LNCaP clone FGC (cell line): ENCODE data around the gene RCBTB2.

Experiments
- DNase-seq: peaks from one replicate; pipeline ENCODE4 v3.0.0-alpha.2; 2011; ENCODE audit warnings: low read depth
- H3K4me3 ChIP-seq: 2 replicates; pipeline ENCODE4 v1.5.1; 2011; ENCODE audit warnings: mild to moderate bottlenecking, low read depth, low read length, control low read depth
- TF ChIP-seq, protein P1 (sequence below): IDR thresholded peaks from 2 replicates; pipeline ENCODE4 v1.5.1; 2012; ENCODE audit warnings: mild to moderate bottlenecking; ENCODE audit not compliant: control insufficient read depth, insufficient read depth; ENCODE audit errors: extremely low read depth

Gene RCBTB2

DNA sequence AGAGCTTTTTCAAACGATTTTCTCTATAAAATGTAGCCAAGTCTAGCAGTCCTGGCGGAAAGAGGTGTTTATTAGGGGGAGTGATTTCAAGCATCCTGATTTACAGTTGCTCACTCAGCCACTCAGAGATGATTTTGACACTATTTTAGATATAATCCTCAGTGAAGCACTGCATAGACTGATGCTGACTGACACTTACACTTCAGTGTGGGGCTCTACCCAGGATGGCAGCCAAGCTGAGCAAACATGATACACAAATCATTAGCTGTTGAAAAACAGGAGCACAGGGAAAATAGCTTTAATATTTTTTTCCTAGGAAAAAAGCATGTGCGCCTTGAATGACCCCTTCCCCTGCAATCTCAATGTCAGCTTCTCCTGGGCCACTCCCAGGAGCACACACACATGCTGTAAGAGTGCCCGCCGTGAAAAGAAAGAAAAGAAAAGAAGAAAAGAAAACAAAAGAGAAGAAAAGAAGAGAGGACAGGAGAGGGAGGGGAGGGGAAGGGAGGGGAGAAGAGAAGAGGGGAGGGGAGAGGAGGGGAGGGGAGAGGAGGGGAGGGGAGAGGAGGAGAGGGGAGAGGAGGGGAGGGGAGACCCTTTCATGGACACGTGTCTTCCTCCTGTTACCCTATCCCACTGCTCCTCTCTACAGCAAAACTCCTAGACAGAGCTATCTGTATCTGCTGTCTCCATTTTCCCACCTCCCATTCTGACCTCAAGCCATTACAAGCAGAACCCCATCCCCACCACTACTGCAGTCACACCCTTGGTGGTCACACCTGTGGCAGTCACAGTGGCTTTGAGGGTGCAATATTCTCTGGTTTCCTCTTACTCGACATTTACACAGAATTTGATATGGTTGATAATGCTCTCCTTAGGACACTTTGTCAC lies 36.4 kb downstream of the RCBTB2 start:
- TF ChIP-seq, protein P1, sequence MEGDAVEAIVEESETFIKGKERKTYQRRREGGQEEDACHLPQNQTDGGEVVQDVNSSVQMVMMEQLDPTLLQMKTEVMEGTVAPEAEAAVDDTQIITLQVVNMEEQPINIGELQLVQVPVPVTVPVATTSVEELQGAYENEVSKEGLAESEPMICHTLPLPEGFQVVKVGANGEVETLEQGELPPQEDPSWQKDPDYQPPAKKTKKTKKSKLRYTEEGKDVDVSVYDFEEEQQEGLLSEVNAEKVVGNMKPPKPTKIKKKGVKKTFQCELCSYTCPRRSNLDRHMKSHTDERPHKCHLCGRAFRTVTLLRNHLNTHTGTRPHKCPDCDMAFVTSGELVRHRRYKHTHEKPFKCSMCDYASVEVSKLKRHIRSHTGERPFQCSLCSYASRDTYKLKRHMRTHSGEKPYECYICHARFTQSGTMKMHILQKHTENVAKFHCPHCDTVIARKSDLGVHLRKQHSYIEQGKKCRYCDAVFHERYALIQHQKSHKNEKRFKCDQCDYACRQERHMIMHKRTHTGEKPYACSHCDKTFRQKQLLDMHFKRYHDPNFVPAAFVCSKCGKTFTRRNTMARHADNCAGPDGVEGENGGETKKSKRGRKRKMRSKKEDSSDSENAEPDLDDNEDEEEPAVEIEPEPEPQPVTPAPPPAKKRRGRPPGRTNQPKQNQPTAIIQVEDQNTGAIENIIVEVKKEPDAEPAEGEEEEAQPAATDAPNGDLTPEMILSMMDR = no peak
- DNase-seq = no peak
- H3K4me3 ChIP-seq = no peak overlapping the region

DNA sequence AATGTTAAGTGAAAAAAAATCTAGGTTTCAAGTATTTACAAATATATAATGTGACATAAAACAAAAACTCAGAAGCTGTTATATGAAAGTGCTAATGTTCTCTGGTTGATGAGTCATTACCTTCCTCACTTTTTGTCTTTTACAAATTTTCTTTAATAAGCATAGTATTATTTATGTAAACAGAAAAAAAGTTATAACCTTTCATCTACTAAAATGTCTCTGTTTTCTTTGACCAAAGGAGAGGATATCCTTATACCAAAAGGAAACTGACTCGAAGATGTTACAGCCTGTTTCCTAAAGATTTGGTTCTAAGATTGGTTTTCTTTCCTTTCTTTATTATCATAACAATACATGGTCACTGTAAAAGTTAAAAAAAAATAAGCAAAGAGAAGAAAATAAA lies 38.0 kb downstream of the RCBTB2 start:
- H3K4me3 ChIP-seq = no peak overlapping the region
- TF ChIP-seq, protein P1 = no peak
- no peak for DNase-seq

DNA sequence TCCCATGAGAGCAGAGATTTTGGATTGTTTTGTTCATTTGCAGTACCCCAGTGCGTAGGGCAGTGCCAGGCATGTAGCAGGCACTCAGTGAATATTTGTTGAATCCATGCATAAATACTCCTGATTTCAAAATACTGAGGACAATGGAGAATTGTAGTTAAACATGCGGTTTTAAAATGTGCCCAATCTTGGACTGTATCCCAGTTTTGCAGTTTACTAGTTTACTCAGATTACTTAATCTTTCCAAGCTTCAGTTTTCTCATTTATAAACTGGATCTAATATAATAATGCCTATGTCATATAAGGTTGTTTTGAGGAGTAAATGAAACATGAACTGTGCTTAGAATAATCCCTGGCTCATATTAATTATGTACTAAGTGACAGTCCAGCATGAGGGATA lies 39.0 kb downstream of the RCBTB2 start:
- no peak overlapping the region for H3K4me3 ChIP-seq
- peak; percentile 64 for DNase-seq
- TF ChIP-seq, protein P1 = no peak

DNA sequence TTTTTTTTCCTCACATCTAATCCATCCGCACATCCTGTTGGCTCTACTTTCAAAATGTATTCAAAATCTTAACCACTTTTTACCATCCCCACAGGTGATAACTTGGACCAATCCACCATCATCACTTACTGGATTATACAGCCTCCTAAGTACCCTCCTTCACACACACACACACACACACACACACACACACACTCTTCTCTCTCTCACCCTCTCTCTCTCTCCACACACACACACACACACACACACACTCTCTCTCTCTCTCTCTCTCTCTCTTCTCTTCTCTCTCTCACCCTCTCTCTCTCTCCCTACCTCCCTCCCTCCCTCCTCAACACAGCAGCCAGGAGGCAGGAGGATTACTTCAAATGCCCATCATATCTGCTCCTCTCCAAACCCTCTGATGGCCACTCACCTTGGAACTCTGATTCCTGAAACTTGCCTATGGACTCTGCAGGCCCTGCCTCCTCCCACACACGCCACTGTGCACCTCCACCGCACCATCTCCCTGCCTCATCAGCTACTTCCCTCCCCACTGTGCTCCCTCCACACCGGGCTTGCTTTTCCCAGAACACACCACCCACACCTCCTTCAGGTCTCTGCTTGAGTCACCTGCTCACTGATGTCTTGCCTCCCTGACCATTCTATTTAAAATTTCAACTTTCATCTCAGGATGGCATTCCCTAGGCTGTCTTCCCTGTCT lies 39.7 kb downstream of the RCBTB2 start:
- TF ChIP-seq, protein P1 = no peak
- H3K4me3 ChIP-seq = no peak overlapping the region
- no peak for DNase-seq

DNA sequence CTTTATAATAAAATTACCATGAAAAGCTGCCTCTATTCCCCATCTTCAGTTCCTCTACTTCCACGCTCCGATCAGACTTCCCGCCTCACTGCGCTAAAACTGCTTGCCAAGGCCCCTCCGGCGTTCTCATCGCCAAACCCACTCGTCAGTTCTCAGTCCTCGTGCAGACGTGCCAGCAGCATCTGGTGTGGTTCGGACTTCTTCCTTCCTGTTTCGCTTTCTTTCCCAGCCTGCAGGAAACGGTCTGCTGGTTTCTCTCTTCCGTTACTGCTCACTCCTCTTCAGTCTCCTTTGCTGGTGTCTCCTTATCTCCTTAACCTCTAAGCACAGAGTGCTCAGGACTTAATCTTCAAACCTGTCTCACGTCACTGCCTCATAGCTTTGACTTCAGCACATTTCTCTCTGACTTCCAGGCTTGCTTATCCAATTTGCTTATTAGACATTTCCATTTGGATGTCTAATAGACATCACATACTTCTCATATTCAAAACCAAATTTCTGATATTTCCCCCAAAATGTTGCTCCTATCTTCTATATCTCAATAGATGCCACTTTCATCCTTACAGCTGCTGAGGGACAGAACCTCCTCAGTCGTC lies 40.3 kb downstream of the RCBTB2 start:
- TF ChIP-seq, protein P1 = no peak
- DNase-seq = no peak

DNA sequence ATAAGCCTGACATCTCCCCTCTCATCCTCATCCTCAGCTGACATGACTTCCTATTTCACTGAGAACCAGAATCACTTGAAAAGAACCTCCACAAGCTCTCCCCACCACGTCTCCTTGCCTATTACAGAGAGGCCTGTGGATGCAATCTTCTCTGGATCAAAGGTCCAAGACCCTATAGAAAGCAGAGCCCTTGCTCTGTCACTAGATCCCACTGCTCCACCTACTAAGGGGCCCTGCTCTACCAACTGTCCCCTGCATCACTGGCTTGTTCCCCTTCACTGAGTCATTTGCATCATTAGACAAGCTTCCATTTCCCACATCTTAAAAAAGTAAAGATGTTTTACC lies 40.8 kb downstream of the RCBTB2 start:
- DNase-seq = no peak
- TF ChIP-seq, protein P1 = no peak
- H3K4me3 ChIP-seq = no peak overlapping the region

More for the DNA sequence above, 40.3 kb downstream of the RCBTB2 start:
- no peak overlapping the region for H3K4me3 ChIP-seq
